ENCODE measurements around the gene CKAP4. TPM values are rescaled to one million over a fixed set of nuclear protein-coding genes. Genes with fewer than 3 reads are reported as not detected.

The CKAP4 gene
- total and polyA plus RNA-seq, 7 donors = 7.6 to 24.4 (median 14.7) TPM

GRCh38 chr12:106214571-106214970 lies 33.2 kb downstream of the CKAP4 start:
- peaks cover 15% of the 10 kb centered on the region for H3K9me3 ChIP-seq
- DNase-seq (no peak), ATAC-seq (no peak)
- H3K4me1 ChIP-seq = no peaks in the 10 kb centered on the region
- H3K4me3 ChIP-seq = no peak overlapping the region
- peaks cover 0 to 1% (median 0%) of the 10 kb centered on the region in 3 donors for H3K27me3 ChIP-seq (ENCODE audit: insufficient read depth in 3 of 3, low read length in 2 of 3)
- intact Hi-C loops (cut with DNase I) = no loop called here
- WGBS, 3 donors = 86 to 88% (median 87%) methylated on average over 4 of the region's 4 CpGs
- H3K27ac ChIP-seq = no peak overlapping the region
- H3K36me3 ChIP-seq (ENCODE audit: insufficient read depth in 1 of 2, low read depth in 1 of 2) = no peaks in the 10 kb centered on the region
- no peak for TF ChIP-seq CTCF (IDR thresholded peaks at IDR 0.05)

GRCh38 chr12:106213662-106214061 lies 34.2 kb downstream of the CKAP4 start:
- 43 to 66% (median 51%) methylated on average over 6 of the region's 6 CpGs for WGBS, 3 donors
- H3K27me3 ChIP-seq (ENCODE audit: insufficient read depth in 3 of 3, low read length in 2 of 3) = peaks cover 0 to 1% (median 0%) of the 10 kb centered on the region in 3 donors
- H3K36me3 ChIP-seq (ENCODE audit: insufficient read depth in 1 of 2, low read depth in 1 of 2) = no peaks in the 10 kb centered on the region
- ATAC-seq (peak in 3 of 4 donors; percentile 15 to 60 (median 46)), DNase-seq (no peak)
- H3K4me3 ChIP-seq = no peak overlapping the region
- intact Hi-C loops (cut with DNase I) = no loop called here
- no peak overlapping the region for H3K27ac ChIP-seq
- peaks cover 15% of the 10 kb centered on the region for H3K9me3 ChIP-seq
- no peak for TF ChIP-seq CTCF (IDR thresholded peaks at IDR 0.05)
- no peaks in the 10 kb centered on the region for H3K4me1 ChIP-seq

- H3K27ac ChIP-seq = no peak overlapping the region
- H3K27me3 ChIP-seq (ENCODE audit: insufficient read depth in 3 of 3, low read length in 2 of 3) = peaks cover 0 to 1% (median 0%) of the 10 kb centered on the region in 3 donors
- 27 to 39% (median 29%) methylated on average over 8 of the region's 8 CpGs for WGBS, 3 donors
- H3K36me3 ChIP-seq (ENCODE audit: insufficient read depth in 1 of 2, low read depth in 1 of 2) = no peaks in the 10 kb centered on the region
- no peak overlapping the region for H3K4me3 ChIP-seq
- ATAC-seq (peak in 2 of 4 donors; percentile 61 to 64), DNase-seq (no peak)
- no peak for TF ChIP-seq CTCF (IDR thresholded peaks at IDR 0.05)
- intact Hi-C loops (cut with DNase I) = no loop called here
- H3K4me1 ChIP-seq = no peaks in the 10 kb centered on the region
- peaks cover 2% of the 10 kb centered on the region for H3K9me3 ChIP-seq
These were observed 35.8 kb downstream of the CKAP4 start for GRCh38 chr12:106211973-106212372.

GRCh38 chr12:106205208-106206069 lies 42.4 kb downstream of the CKAP4 start:
- no peak overlapping the region for H3K4me3 ChIP-seq
- H3K27me3 ChIP-seq (ENCODE audit: insufficient read depth in 3 of 3, low read length in 2 of 3) = no peaks in the 10 kb centered on the region
- ATAC-seq (peak; percentile 99 to 100 (median 99)), DNase-seq (peak; percentile 59 to 88)
- no peaks in the 10 kb centered on the region for H3K9me3 ChIP-seq
- peak; percentile 60 for TF ChIP-seq CTCF (IDR thresholded peaks at IDR 0.05)
- H3K27ac ChIP-seq = peak overlapping the region; percentile 23
- H3K4me1 ChIP-seq = peaks cover 22% of the 10 kb centered on the region
- WGBS, 3 donors = 13 to 33% (median 17%) methylated on average over 6 of the region's 6 CpGs
- H3K36me3 ChIP-seq (ENCODE audit: insufficient read depth in 1 of 2, low read depth in 1 of 2) = no peaks in the 10 kb centered on the region
- intact Hi-C loops (cut with DNase I) = loop anchor here (5.0 to 10.0 kb wide), 2 partner anchors 501 to 783 kb away; no protein-coding TSS in a partner anchor
